HG03060 (cell line): ENCODE data around the gene XCR1.

Source experiments
- ATAC-seq: cut with Tn5 transposase; IDR thresholded peaks from one replicate; pipeline ENCODE4 v1.9.1; 2021; ENCODE audit warnings: low read depth, moderate number of reproducible peaks; ENCODE audit not compliant: unreplicated experiment

The XCR1 gene

DNA sequence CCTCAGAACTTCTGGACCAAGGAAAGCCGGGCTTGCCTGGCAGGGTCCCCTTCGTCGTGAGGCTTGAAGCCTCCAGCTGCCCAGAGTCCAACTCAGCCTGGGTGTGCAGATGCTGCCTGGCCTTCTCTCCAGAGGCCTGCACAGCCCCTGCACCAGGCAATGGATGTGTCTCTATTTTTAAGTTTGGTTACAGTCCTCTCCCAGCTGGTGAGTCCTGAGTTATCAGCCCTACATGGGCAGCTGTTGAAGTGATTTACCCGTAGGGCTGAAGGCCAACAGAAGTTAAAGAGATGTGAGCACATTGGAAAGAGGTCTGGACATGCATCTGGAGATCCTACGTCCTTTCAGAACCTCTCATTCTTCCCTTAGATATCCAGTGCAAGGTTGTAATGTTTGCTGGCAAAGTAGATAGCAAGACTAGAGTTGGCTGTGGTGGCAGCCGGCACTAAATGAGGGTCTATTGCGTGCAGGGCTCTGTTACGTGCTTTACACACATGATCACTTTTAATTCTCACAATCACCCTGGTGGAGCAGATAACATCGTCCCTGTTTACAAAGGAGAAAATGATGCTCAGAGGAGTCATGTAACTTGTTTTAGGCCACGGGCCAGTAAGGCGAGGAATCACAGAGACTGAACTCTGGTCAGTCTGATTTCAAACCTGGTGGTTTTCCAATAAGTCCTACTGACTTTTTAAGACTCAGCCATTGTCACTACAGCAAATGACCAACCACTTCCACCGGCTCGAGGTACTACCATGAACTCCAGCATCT, 41.6 kb downstream of the XCR1 start:
- no peak for ATAC-seq

DNA sequence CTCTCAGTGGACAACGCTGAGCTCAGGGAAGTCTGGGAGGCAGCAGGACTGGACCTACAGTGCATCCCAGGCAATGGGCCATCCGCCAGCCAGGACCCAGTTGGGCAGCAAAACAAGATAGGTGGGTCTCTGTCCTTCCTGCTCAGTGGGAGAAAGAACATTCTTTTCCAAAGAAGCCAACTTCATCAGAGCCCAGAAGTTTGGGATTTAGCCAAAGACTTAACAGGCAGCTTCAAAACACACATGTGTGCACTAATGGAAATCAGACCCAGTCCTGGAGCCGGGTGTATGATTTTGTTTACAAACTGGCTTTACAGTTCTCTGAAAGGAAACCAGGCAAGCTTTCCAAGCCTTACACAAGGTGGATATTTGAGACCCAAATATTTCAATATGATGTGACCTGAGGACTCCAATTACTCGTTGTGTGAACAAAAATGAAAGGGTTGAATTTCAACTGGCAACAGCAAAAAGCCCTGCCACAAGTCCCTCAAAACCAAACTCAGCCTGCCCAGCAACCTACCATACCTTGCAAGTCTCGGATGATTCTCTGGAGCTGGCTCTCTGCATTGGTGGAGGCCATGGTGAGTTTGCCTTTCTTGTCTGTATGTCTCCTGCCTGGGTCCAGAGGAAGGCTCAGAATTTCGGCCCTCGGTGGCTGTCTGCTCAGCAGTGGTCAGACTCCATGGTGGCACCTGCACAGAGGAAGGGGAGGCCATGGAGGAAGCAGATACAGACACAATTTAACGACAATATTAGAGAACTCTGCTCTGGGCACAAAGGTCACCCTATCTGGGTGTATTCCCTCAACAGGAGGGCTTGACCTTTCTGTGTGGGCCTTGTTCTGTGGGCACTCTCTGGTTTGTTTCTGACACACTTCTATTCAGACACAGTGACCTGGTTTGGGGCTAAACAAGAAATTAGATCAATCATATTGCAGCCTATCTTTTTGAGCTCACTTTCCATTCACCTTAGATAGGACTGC, 42.7 kb downstream of the XCR1 start:
- no peak for ATAC-seq

DNA sequence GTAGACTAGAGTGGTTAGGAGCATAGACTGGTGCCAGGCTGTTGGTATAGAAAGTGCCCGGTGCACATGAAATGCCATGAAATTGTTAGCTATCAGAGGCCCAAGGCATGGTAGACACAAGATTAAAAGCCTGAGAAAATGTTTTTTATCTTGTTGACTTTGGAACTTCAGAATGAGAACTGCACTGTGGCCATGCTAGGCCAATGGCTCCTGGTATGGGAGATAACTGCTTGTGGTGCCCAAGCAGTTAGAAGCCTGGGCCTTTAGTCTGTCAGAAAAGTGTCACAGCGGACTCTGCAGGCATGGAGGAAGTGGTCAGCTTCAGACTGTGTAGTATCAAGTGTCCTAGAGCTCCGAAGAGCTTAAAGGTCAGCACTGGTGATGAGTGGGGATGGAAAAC, 43.5 kb downstream of the XCR1 start:
- ATAC-seq, result no peak

DNA sequence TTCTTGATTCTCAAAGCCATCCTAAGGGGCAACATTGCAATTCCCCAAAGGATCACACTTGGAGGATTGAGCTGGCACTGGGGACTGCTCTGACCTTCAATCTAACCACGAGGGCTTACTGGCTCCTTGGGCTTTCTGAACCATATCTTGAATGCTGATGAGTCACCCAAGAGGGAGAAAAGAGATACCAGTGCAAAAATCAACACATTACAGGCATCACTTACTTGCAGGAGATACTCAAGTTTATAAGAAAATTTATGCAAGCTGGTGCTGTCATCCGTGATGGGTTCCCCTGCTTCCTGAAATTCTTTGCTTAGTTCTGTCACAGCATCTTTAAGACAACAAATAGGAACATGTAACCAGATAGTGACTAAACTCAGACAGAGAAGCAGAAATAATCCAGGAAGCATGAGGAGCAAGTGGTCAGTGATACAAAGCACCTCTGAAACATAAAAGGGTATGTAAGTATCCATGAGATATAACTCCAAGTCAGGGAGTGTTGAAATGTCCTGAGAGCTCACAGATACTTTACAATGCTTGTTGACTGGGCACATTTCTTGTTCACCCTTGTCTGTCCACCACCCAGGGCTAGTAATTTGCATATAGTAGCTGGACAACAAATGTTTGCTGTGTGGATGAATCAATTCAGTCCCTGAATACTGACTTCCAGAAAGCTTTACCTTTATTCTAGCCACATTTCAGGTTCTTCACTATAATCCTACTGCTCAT, 45.8 kb downstream of the XCR1 start:
- ATAC-seq, result no peak

DNA sequence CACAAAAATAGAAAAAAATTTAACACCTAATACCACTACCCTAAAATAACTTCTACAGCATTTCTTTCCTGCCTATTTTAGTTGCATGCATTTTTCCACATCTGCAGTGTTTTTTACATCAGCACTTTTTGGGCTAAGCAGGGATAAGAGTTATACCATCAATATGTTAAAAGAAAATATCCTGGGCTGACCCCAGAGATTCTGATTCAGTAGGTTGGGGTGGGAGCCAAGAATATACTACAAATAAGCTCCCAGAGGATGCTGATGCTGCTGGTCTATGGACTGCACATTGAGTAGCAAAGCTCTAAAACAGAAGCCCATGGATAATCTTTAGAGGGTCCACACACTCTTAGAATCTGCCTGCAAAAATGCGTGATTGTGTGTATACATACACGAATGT, 46.5 kb downstream of the XCR1 start:
- no peak for ATAC-seq

DNA sequence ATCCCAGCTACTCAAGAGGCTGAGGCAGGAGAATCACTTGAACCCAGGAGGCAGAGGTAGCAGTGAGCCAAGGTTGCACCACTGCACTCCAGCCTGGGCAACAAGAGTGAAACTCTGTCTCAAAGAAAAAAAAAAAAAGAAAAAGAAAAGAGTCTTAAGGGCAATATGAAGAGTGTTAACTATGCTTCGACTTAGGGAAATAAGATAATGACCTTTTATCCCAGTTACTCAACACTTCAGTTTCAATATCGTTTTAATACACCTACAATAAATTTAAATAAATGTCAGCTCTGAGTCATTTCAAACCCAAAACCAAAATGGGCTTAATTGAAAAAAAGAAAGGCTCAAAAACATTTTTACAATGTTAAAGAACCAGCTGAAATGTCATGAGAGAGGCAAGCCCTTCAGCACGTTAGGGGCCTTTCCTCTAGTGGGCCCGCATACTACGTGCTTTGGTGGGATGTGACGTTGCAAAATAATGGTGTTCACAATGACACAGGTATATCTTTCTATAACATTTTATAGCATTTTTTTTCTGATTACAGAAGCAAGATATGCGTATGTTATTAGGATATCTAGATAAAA, 47.0 kb downstream of the XCR1 start:
- ATAC-seq, result no peak

- ATAC-seq, result no peak
Measured at GRCh38 chr3:45979378-45979777, 47.9 kb downstream of the XCR1 start.

DNA sequence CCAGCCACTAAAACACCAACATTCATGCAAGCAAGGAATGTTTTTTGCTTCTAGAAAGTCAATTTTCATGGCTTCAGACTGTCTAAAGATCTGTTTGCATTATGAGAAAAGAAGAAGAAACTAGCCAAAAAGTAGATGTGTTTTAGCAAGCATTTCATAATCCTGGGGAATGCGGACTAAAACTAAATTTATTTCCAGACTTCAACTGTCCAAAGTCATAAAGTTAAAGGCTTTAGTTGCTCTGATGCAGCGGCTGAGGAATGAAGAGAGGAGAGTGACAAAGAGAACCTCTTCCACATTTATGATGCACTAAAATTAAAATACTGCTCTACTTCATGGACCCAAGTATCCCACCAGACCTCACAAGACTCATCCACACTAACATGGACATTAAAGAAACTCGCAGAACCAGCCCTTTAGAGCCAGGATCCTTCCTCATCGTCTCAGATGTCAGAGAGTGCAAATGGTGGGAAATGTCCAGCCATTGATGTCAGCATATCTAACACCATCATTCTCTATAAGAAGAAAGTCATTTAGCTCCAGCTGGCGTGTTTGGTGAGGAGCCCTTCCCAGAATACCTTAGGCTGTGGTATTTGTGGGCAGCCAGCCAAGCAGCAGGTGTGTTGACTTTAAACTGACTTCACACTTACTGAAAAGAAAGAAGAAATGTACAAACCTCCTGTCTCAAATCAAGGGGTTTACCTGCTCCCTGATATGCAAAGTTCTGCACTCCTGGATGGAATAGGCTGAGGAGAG, 49.1 kb downstream of the XCR1 start:
- ATAC-seq, result no peak

GRCh38 chr3:45976191-45977091, 50.8 kb downstream of the XCR1 start:
- no peak for ATAC-seq

GRCh38 chr3:45975686-45976085, 51.6 kb downstream of the XCR1 start:
- no peak for ATAC-seq

GRCh38 chr3:45974686-45975085, 52.6 kb downstream of the XCR1 start:
- no peak for ATAC-seq

DNA sequence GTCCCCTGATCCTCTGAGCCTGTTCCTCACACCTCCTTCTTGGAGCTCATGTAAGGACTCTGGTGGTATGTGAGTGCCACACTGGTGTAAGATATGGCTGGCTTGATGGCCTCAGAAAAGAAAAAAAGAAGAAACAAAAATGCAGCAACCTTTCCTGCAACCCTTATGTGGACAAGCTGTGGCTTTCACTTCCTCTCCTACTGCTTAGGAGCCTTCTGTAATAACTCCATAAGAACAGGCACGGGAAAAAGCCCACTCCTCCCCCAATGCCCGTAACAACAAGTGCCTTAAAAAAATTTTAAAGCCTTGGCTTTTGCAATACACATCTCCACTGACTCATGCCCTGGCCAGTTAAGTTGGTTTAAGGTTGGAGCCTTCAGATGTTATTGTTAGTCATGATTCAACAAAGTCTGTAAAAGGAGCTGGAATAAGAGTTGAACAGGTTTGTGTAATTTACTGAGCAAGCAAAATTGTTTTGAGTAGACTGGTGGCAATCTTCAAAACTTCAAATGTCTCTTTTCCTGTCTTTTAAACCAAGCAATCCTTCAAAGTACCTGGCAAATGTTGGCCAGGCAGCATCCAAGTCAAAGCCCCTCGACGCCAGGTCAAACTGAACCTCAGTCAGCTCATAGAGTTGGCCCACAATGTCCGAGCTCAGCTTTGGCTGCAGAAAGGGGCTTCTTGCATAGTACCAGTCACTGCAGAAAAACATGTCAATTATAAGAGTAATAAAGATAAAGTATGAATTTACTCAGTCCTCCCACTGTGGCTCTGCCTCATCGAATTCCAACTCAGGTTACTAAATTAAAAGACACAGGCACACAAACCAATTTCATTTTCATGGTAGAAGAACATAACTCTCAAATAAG, 54.5 kb downstream of the XCR1 start:
- no peak for ATAC-seq

DNA sequence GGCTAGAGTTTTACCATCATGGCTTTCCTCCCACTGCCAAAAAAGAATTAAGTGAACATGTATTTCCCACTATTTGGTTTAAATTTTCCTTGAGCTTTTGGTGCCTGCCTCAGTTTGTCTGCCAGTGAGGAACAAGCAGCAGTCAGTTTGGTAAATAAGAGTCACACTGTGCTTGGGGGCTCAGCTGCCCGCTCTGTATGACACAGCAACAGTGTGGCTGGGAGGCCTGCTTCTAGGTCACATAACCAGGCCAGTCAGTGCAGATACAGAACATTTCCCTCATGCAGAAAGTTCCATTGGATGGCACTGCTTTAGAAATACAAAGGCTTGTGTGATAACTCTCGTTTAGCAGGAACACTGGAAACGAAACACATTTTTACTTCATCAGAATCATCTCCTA, 57.3 kb downstream of the XCR1 start:
- no peak for ATAC-seq

GRCh38 chr3:45969116-45969515, 58.2 kb downstream of the XCR1 start:
- ATAC-seq, result no peak

- no peak for ATAC-seq
Measured at GRCh38 chr3:45968706-45969105, 58.6 kb downstream of the XCR1 start.

DNA sequence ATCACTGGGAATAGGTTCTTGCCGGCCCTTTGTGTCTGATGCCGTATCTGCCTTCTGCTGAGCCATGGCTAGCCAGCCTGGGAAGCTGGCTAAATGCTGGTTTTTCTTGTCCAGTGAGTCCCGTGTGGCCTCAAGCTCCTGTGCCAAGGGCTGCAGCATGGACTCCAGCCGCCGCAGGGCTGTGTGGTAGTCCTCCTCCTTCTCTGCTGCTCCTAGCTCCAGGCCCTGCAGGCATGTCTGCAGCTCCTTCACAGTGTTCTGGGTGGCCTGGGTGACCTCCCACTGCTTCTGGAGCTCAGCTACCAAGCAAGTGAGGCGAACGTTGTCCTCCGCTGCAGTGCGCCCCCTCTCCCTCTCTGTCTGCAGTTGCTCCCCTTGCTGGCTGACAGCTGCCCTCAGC, 59.1 kb downstream of the XCR1 start:
- ATAC-seq, result no peak

DNA sequence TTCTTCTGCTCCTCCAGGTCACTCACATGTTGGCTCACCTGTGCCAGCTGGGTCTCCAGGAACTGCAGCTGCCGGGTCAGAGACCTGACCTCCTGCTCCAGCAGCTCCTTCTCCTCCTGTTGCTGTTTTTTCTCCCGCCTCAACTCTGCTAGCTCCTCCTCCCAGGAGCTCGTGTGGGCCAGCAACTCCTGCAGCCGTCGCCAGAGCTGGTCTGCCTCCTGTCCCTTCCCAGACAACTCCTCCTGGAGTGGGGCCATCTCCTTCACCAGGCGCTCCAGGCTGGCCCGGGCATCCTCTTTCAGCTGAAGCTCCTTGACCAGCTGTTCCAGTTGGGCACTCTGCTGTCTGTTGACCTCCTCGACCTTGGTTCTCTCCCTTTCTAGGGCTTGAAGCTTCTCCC, 59.6 kb downstream of the XCR1 start:
- ATAC-seq, result no peak
